ENCODE measurements around the gene TNIK.

- TF ChIP-seq CTCF (conservative IDR thresholded peaks at IDR 0.05; ENCODE audit: low read depth, low read length) (no peak), POLR2A (IDR thresholded peaks at IDR 0.05; ENCODE audit: low read depth, low read length) (no peak), RAD21 (IDR thresholded peaks at IDR 0.05; ENCODE audit: low read length) (no peak), RFX5 (IDR thresholded peaks at IDR 0.05; ENCODE audit: low read depth, low read length) (no peak), USF2 (IDR thresholded peaks at IDR 0.05; ENCODE audit: low read depth, low read length) (no peak), SMC3 (IDR thresholded peaks at IDR 0.05; ENCODE audit: low read depth, low read length) (no peak), RCOR1 (IDR thresholded peaks at IDR 0.05; ENCODE audit: insufficient replicate concordance, low read length) (no peak), FOS (IDR thresholded peaks at IDR 0.05; ENCODE audit: low read depth, low read length) (no peak), MAFK (IDR thresholded peaks at IDR 0.05; ENCODE audit: low read depth, low read length) (no peak), CEBPB (IDR thresholded peaks at IDR 0.05; ENCODE audit: low read depth, low read length) (no peak), BHLHE40 (IDR thresholded peaks at IDR 0.05; ENCODE audit: low read depth, low read length) (no peak), NFE2L2 (IDR thresholded peaks at IDR 0.05; ENCODE audit: low read depth, low read length) (no peak)
Observed at GRCh38 chr3:171343693-171344092, 116.5 kb downstream of the TNIK start.

All from IMR-90 (cell line).